Tibial nerve (tissue), 4 donors: Measurements from ENCODE around the gene FAM50B.
"Not testable (repeated sequence)": the region's sequence is repeated elsewhere in the genome, so short reads cannot be mapped to it uniquely, and the experiment has no call there.

Experiments used
- CTCF ChIP-seq, 5 experiments: fragments of 200-600 bp in 3 of 5; fragments of 450-650 bp in 2 of 5; sonication (generic) in 3 of 5; IDR thresholded peaks; one replicate each; pipeline ENCODE4 v1.5.1; 2016 to 2019; ENCODE audit warnings: antibody characterized with exemption in 5 of 5, mild to moderate bottlenecking in 3 of 5, moderate library complexity in 2 of 5
- EP300 ChIP-seq, 2 donors: sonication (generic); formaldehyde crosslinking; IDR thresholded peaks; one replicate each; pipeline ENCODE4 v1.6.1; 2017; ENCODE audit warnings: antibody characterized with exemption in 2 of 2, mild to moderate bottlenecking in 1 of 2
- POLR2A ChIP-seq, 2 donors: fragments of 450-650 bp; IDR thresholded peaks; one replicate each; pipeline ENCODE4 v1.6.1; 2017; ENCODE audit warnings: antibody characterized with exemption in 2 of 2, mild to moderate bottlenecking in 2 of 2, moderate library complexity in 2 of 2

DNA sequence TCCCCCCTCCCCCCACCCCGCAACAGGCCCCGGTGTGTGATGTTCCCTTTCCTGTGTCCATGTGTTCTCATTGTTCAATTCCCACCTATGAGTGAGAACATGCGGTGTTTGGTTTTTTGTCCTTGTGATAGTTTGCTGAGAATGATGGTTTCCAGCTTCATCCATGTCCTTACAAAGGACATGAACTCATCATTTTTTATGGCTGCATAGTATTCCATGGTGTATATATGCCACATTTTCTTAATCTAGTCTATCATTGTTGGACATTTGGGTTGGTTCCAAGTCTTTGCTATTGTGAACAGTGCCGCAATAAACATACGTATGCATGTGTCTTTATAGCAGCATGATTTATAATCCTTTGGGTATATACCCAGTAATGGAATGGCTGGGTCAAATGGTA lies 14.1 kb downstream of the FAM50B start:
- TF ChIP-seq CTCF, POLR2A, EP300 (IDR thresholded peaks at IDR 0.05): not testable (repeated sequence)
